Measurements from ENCODE around the gene PITX1. TPM values are rescaled to one million over a fixed set of nuclear protein-coding genes. Genes with fewer than 3 reads are reported as not detected.

The PITX1 gene
- polyA plus RNA-seq, 3 donors = not detected

GRCh38 chr5:135025730-135026644, 8.0 kb downstream of the PITX1 start:
- peaks cover 40 to 68% of the 10 kb centered on the region in 2 donors for H3K27me3 ChIP-seq (ENCODE audit: control insufficient read depth in 2 of 2, insufficient read depth in 2 of 2, low read length in 2 of 2)
- H3K27me3 Mint-ChIP-seq (ENCODE audit: low read depth in 3 of 3) = peaks cover 61 to 77% (median 74%) of the 10 kb centered on the region in 3 donors
- WGBS (ENCODE audit: insufficient coverage) = 96% methylated on average over 8 of the region's 15 CpGs

More at GRCh38 chr5:135025730-135026644, 8.0 kb downstream of the PITX1 start:
- Histone ChIP-seq H2AFZ (ENCODE audit: insufficient read depth, low read depth, low read length, poor library complexity, severe bottlenecking) (no peak overlapping the region), H3K9me3 (replicated peaks in 1 of 2; ENCODE audit: control insufficient read depth in 1 of 2, insufficient read depth in 1 of 2, low read length in 2 of 2) (peaks cover 0 to 32% of the 10 kb centered on the region in 2 donors), H3K4me3 (replicated peaks in 1 of 3; ENCODE audit: low read depth in 2 of 3, low read length in 3 of 3) (no peak overlapping the region), H3K4me1 (ENCODE audit: control insufficient read depth in 1 of 2, insufficient read depth in 2 of 2, low read length in 2 of 2) (peaks cover 4% of the 10 kb centered on the region in 2 donors), H3K36me3 (replicated peaks in 1 of 2; ENCODE audit: control insufficient read depth in 1 of 2, insufficient read depth in 2 of 2, low read length in 2 of 2) (no peaks in the 10 kb centered on the region), H3K27ac (ENCODE audit: low read depth in 1 of 2, low read length in 2 of 2) (no peak overlapping the region), H4K20me1 (ENCODE audit: insufficient read depth, low read length) (no peaks in the 10 kb centered on the region), H3K9ac (ENCODE audit: insufficient read depth, low read length, poor library complexity, severe bottlenecking) (no peak overlapping the region), H3K4me2 (replicated peaks; ENCODE audit: extremely low read depth, low read length, poor library complexity, severe bottlenecking) (no peak overlapping the region), H3K79me2 (ENCODE audit: insufficient read depth, low read length) (no peaks in the 10 kb centered on the region)
- Mint-ChIP-seq H3K9me3 (peaks cover 0 to 16% (median 11%) of the 10 kb centered on the region in 7 donors), H3K36me3 (peaks cover 3 to 6% of the 10 kb centered on the region in 2 donors), H3K4me1 (peaks cover 16% of the 10 kb centered on the region), H3K4me3 (peak overlapping the region in 1 of 2 donors; percentile 51), H3K27ac (no peak overlapping the region)
- no peak for TF ChIP-seq CTCF (IDR thresholded peaks at IDR 0.05)
- intact Hi-C loops (cut with micrococcal nuclease) = no loop called here
- DNase-seq = no peak
